Activated naive CD8-positive, alpha-beta T cell treated with anti-CD3 and anti-CD28 coated beads, Interleukin-2, amount 10 ng/mL, durations not matched to agents 7 days and 5 days (primary cell): ENCODE data around the gene RFK. TPM values are rescaled to one million over a fixed set of nuclear protein-coding genes. Genes with fewer than 3 reads are reported as not detected.

Experiments used
- ATAC-seq: fragments of 150-1000 bp; cut with Tn5 transposase; one replicate; pipeline ENCODE4 v1.10.0; 2021; ENCODE audit warnings: low read depth, moderate library complexity
- POLR2A ChIA-PET: fragments of 350-600 bp; sonication (Branson Sonifier 250); formaldehyde crosslinking; loops from one replicate; lab custom pipeline; 2021; ENCODE audit warnings: antibody characterized with exemption; lab: Charles Lee
- DNase-seq: peaks from one replicate; pipeline ENCODE4 v3.0.0; 2021
- H3K27ac Mint-ChIP-seq: one replicate; pipeline ENCODE4 v1.8.0; 2022; ENCODE audit warnings: mild to moderate bottlenecking, mixed read lengths
- H3K27me3 Mint-ChIP-seq: one replicate; pipeline ENCODE4 v1.8.0; 2022; ENCODE audit warnings: mild to moderate bottlenecking, moderate library complexity, mixed read lengths
- H3K36me3 Mint-ChIP-seq: one replicate; pipeline ENCODE4 v1.8.0; 2021; ENCODE audit warnings: mild to moderate bottlenecking, mixed read lengths
- H3K4me1 Mint-ChIP-seq: one replicate; pipeline ENCODE4 v1.8.0; 2021; ENCODE audit warnings: mixed read lengths
- H3K4me3 Mint-ChIP-seq: one replicate; pipeline ENCODE4 v1.8.0; 2022; ENCODE audit warnings: mild to moderate bottlenecking, moderate library complexity, mixed read lengths
- H3K9me3 Mint-ChIP-seq: one replicate; pipeline ENCODE4 v1.8.0; 2021; ENCODE audit warnings: mixed read lengths
- total RNA-seq, 2 experiments: library from RNA; stranded (reverse); gene quantifications; one replicate each; pipeline ENCODE4 v1.2.3, GENCODE V29; 2021

The RFK gene
- total RNA-seq, 2 experiments from 2014 or later: 12.8 to 13.9 TPM

GRCh38 chr9:76354221-76354620 is 40.0 kb downstream of the RFK start:
- Mint-ChIP-seq H3K4me3 (no peak overlapping the region), H3K36me3 (no peaks in the 10 kb centered on the region), H3K9me3 (no peaks in the 10 kb centered on the region), H3K27me3 (peaks cover 4% of the 10 kb centered on the region), H3K4me1 (no peaks in the 10 kb centered on the region), H3K27ac (no peak overlapping the region)
- ATAC-seq (no peak), DNase-seq (no peak)
- POLR2A ChIA-PET: no interaction called here

GRCh38 chr9:76353280-76353679 is 40.9 kb downstream of the RFK start:
- no peak for DNase-seq
- Mint-ChIP-seq H3K9me3 (no peaks in the 10 kb centered on the region), H3K4me1 (no peaks in the 10 kb centered on the region), H3K4me3 (no peak overlapping the region), H3K27ac (no peak overlapping the region), H3K36me3 (no peaks in the 10 kb centered on the region), H3K27me3 (peaks cover 6% of the 10 kb centered on the region)
- POLR2A ChIA-PET: no interaction called here
- no peak for ATAC-seq

DNA sequence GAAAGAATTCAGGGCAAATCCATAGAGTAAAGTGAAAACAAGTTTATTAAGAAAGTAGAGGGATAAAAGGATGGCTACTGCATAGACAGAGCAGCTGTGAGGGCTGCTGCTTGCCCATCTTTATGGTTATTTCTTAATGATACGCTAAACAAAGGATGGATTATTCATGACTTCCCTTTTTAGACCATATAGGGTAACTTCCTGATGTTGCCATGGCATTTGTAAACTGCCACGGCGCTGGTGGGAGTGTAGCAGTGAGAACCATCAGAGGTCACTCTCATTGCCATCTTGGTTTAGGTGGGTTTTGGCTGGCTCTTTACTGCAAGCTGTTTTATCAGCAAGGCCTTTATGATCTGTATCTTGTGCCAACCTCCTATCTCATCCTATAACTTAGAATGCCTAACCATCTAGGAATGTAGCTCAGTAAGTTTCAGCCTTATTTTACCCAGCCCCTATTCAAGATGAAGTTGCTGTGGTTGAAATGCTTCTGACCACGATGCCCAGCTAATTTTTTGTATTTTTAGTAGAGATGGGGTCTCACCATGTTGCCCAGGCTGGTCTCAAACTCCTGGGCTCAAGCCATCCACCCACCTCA is 42.1 kb downstream of the RFK start:
- Mint-ChIP-seq H3K27ac (no peak overlapping the region), H3K4me3 (no peak overlapping the region), H3K27me3 (peaks cover 6% of the 10 kb centered on the region), H3K36me3 (no peaks in the 10 kb centered on the region), H3K9me3 (no peaks in the 10 kb centered on the region), H3K4me1 (no peaks in the 10 kb centered on the region)
- DNase-seq (no peak), ATAC-seq (no peak)
- POLR2A ChIA-PET: no interaction called here

DNA sequence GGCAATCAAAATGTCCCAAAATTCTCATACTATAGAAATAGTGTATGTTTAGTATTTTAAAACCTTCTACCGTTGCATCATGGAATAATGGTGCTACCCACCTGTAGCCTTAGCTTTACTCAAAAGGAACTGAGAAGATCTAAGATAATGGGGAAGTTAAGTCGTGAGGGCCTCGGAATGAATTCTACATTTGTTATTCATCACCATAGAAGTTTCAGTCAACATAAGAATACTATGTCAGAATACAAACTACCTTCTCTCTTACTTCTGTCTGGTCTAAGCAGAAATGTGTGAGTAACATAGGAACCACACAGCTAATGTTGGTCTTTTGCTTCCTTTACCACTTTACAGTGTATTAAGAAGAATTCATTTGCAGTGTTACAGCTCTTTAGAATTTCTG is 43.2 kb downstream of the RFK start:
- Mint-ChIP-seq H3K27me3 (peaks cover 6% of the 10 kb centered on the region), H3K36me3 (no peaks in the 10 kb centered on the region), H3K27ac (no peak overlapping the region), H3K4me1 (no peaks in the 10 kb centered on the region), H3K9me3 (no peaks in the 10 kb centered on the region), H3K4me3 (no peak overlapping the region)
- ATAC-seq (no peak), DNase-seq (no peak)
- POLR2A ChIA-PET: no interaction called here

DNA sequence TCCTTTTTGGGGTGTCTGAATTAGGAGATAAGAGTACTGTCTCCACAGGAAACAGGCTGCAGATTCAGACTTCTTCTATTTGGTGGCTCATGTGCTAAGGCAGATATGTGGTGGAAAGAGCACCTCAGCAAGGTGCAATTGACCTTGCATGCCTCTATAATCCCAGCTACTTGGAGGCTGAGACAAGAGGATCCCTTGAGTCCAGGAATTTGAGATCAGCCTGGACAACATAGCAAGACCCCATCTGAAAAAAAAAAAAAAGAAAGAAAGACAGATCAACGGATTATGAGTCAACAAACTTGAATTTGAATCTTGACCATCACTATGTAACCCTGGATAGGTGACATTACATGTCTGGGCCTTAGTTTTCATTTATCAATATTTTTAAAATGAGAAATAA is 44.4 kb downstream of the RFK start:
- Mint-ChIP-seq H3K4me3 (no peak overlapping the region), H3K27me3 (peaks cover 6% of the 10 kb centered on the region), H3K4me1 (no peaks in the 10 kb centered on the region), H3K36me3 (no peaks in the 10 kb centered on the region), H3K27ac (no peak overlapping the region), H3K9me3 (no peaks in the 10 kb centered on the region)
- POLR2A ChIA-PET: no interaction called here
- DNase-seq (no peak), ATAC-seq (no peak)

DNA sequence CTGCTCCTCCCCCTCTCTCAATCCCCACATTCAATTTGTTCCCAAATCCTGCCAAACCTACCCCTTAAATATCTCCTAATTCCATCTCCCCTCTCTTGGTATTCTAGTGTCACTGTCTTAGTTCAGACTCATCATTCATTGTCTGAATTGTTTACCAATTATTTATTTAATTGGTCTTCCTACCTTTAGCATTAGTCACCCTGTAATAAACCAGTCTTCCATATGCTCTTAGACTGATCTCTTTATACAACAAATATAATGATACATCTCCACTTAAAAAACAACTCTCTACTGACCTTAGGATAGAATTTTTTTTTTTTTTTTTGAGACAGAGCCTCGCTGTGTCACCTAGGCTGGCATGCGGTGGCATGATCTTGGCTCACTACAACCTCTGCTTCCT is 51.4 kb downstream of the RFK start:
- H3K27ac Mint-ChIP-seq: no peak overlapping the region

GRCh38 chr9:76342201-76342600 is 52.0 kb downstream of the RFK start:
- peaks cover 13% of the 10 kb centered on the region for H3K27me3 Mint-ChIP-seq
- no peak overlapping the region for H3K27ac Mint-ChIP-seq
- ATAC-seq (no peak), DNase-seq (no peak)
- no peaks in the 10 kb centered on the region for H3K36me3 Mint-ChIP-seq
- H3K4me1 Mint-ChIP-seq: no peaks in the 10 kb centered on the region
- no peak overlapping the region for H3K4me3 Mint-ChIP-seq
- POLR2A ChIA-PET: no interaction called here
- H3K9me3 Mint-ChIP-seq: no peaks in the 10 kb centered on the region

More for the DNA sequence above, 51.4 kb downstream of the RFK start:
- H3K36me3 Mint-ChIP-seq: no peaks in the 10 kb centered on the region
- H3K9me3 Mint-ChIP-seq: no peaks in the 10 kb centered on the region
- no peak for ATAC-seq
- POLR2A ChIA-PET: no interaction called here
- peaks cover 13% of the 10 kb centered on the region for H3K27me3 Mint-ChIP-seq
- H3K4me1 Mint-ChIP-seq: no peaks in the 10 kb centered on the region
- no peak for DNase-seq
- no peak overlapping the region for H3K4me3 Mint-ChIP-seq

DNA sequence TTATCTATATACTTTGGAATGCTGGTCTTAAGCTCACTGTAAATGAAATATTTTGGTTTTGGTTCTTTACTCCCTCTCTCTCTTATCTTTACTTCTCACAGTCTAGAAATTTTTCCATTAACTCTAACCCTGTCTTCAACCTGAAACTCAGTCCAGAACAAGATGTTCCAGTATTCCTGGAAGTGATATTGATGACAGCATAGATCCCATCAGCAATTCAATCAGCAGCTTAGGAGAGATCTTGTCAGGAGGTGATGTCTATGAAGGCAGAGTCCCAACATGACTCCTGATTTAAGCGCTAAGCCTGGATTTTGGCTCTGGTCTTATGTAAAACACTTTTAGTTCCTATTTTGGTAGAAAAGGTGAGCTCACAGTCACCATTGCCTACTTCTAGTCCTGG is 52.6 kb downstream of the RFK start:
- no peak for ATAC-seq
- H3K4me3 Mint-ChIP-seq: no peak overlapping the region
- H3K27me3 Mint-ChIP-seq: peaks cover 13% of the 10 kb centered on the region
- H3K9me3 Mint-ChIP-seq: no peaks in the 10 kb centered on the region
- no peaks in the 10 kb centered on the region for H3K36me3 Mint-ChIP-seq
- H3K27ac Mint-ChIP-seq: no peak overlapping the region
- POLR2A ChIA-PET: no interaction called here
- no peak for DNase-seq
- H3K4me1 Mint-ChIP-seq: no peaks in the 10 kb centered on the region

DNA sequence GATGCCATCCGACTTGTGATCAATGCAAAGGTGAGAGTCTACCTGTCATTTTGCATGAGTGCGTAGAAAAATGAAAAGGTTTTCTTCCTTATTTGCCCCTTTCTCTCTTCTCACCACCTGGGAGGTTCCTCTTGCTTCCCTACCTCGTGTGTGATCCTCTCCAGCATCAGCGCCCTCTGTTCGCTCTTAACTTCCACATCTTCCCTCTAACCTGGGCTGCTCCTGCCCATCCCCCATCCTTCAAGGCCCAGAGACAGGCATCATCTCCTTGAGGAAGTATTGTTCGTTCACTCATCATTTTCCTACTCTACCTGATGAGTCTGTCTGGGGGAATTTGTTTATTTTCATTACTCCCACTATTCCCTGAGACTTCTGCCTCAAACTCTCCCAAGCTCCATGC is 55.8 kb downstream of the RFK start:
- Mint-ChIP-seq H3K27ac (no peak overlapping the region), H3K4me3 (no peak overlapping the region), H3K9me3 (no peaks in the 10 kb centered on the region), H3K27me3 (peaks cover 13% of the 10 kb centered on the region), H3K4me1 (peaks cover 2% of the 10 kb centered on the region), H3K36me3 (no peaks in the 10 kb centered on the region)
- POLR2A ChIA-PET: no interaction called here
- ATAC-seq (no peak), DNase-seq (no peak)

DNA sequence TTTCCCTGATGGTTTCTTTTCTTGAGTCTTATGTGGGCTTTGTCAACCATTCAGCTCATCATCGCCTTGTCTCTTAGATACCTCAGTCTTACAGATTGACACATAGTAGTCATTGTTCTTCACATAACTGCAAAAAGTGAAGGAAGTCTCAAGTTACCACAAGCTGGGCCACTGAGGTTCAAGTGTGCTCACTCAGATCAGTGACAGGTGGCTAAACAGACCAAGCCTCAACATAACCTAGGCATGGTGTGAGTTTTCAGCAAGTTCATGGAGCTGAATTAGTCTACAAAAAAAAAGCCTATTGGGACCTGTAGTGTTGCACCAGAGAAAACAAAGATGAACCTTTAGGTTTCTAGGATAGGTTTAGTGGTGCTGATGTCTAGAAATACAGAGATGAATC is 58.2 kb downstream of the RFK start:
- no peaks in the 10 kb centered on the region for H3K36me3 Mint-ChIP-seq
- peaks cover 2% of the 10 kb centered on the region for H3K4me1 Mint-ChIP-seq
- POLR2A ChIA-PET: no interaction called here
- no peaks in the 10 kb centered on the region for H3K9me3 Mint-ChIP-seq
- no peak for DNase-seq
- H3K27ac Mint-ChIP-seq: no peak overlapping the region
- H3K4me3 Mint-ChIP-seq: no peak overlapping the region
- H3K27me3 Mint-ChIP-seq: peaks cover 11% of the 10 kb centered on the region
- ATAC-seq: no peak

Other genes starting within 250 kb of the RFK start
- gene GCNT1, start 64.8 kb upstream of the RFK start, total RNA-seq: 10 to 100 TPM; 10.9 to 11.1 TPM